CD14-positive monocyte (primary cell): ENCODE measurements around the gene ABHD4. TPM values are rescaled to one million over a fixed set of nuclear protein-coding genes. Genes with fewer than 3 reads are reported as not detected.

Source experiments
- DNase-seq, 3 donors: peaks; one replicate each; pipeline ENCODE4 v3.0.0-alpha.2; 2011 to 2022
- H2AFZ ChIP-seq: 2 replicates; pipeline ENCODE4 v1.6.0; 2012; ENCODE audit warnings: mild to moderate bottlenecking, low read depth, low read length, inconsistent platforms; ENCODE audit not compliant: insufficient read depth, poor library complexity, severe bottlenecking
- H3K27ac ChIP-seq, 2 donors: 1 replicate in 1 of 2; 2 replicates in 1 of 2; pipeline ENCODE4 v1.5.1; 2012 to 2013; ENCODE audit warnings: low read length in 2 of 2, control low read depth in 1 of 2, inconsistent platforms in 1 of 2, low read depth in 1 of 2, mild to moderate bottlenecking in 1 of 2
- H3K27me3 ChIP-seq, 2 donors: one replicate each; pipeline versions ENCODE4 v1.6.0 to v1.6.1; 2011 to 2013; ENCODE audit warnings: low read length in 2 of 2; ENCODE audit not compliant: control insufficient read depth in 2 of 2, insufficient read depth in 2 of 2
- H3K36me3 ChIP-seq, 2 donors: replicated peaks in 1 of 2; 1 replicate in 1 of 2; 2 replicates in 1 of 2; pipeline versions ENCODE4 v1.5.1 to v1.6.1; 2012 to 2013; ENCODE audit warnings: low read length in 2 of 2, control low read depth in 1 of 2, inconsistent platforms in 1 of 2, mild to moderate bottlenecking in 1 of 2; ENCODE audit not compliant: insufficient read depth in 2 of 2, control insufficient read depth in 1 of 2
- H3K4me1 ChIP-seq, 2 donors: 1 replicate in 1 of 2; 2 replicates in 1 of 2; pipeline versions ENCODE4 v1.5.1 to v1.6.1; 2012 to 2013; ENCODE audit warnings: low read length in 2 of 2, control low read depth in 1 of 2, inconsistent platforms in 1 of 2, mild to moderate bottlenecking in 1 of 2, moderate library complexity in 1 of 2; ENCODE audit not compliant: insufficient read depth in 2 of 2, control insufficient read depth in 1 of 2
- H3K4me2 ChIP-seq: replicated peaks from 2 replicates; pipeline ENCODE3; 2012; ENCODE audit warnings: low read length, moderate library complexity, mild to moderate bottlenecking; ENCODE audit not compliant: poor library complexity, severe bottlenecking; ENCODE audit errors: extremely low read depth
- H3K4me3 ChIP-seq, 3 experiments: fragments of 200-600 bp in 1 of 3; sonication (generic) in 1 of 3; replicated peaks in 1 of 3; 1 replicate in 2 of 3; 2 replicates in 1 of 3; pipeline ENCODE4 v1.5.1; 2011 to 2013; ENCODE audit warnings: low read length in 3 of 3, mild to moderate bottlenecking in 3 of 3, control low read depth in 2 of 3, low read depth in 2 of 3, inconsistent platforms in 1 of 3, moderate library complexity in 1 of 3
- H3K79me2 ChIP-seq: 2 replicates; pipeline ENCODE4 v1.6.0; 2012; ENCODE audit warnings: mild to moderate bottlenecking, control low read depth, inconsistent platforms, low read length, moderate library complexity; ENCODE audit not compliant: insufficient read depth
- H3K9ac ChIP-seq: 2 replicates; pipeline ENCODE4 v1.6.0; 2017; ENCODE audit warnings: low read length, mild to moderate bottlenecking; ENCODE audit not compliant: insufficient read depth, poor library complexity, severe bottlenecking
- H3K9me3 ChIP-seq, 2 donors: replicated peaks in 1 of 2; 1 replicate in 1 of 2; 2 replicates in 1 of 2; pipeline versions ENCODE4 v1.5.1 to v1.6.1; 2012 to 2013; ENCODE audit warnings: low read length in 2 of 2, control low read depth in 1 of 2; ENCODE audit not compliant: control insufficient read depth in 1 of 2, insufficient read depth in 1 of 2
- H4K20me1 ChIP-seq: 2 replicates; pipeline ENCODE4 v1.6.0; 2012; ENCODE audit warnings: mild to moderate bottlenecking, low read length, control low read depth, moderate library complexity; ENCODE audit not compliant: insufficient read depth
- H3K27ac Mint-ChIP-seq, 7 donors: one replicate each; pipeline ENCODE4 v1.8.0; 2020; ENCODE audit warnings: mild to moderate bottlenecking in 7 of 7, mixed read lengths in 7 of 7, moderate library complexity in 6 of 7, inconsistent platforms in 2 of 7
- H3K27me3 Mint-ChIP-seq, 3 donors: one replicate each; pipeline ENCODE4 v1.8.0; 2021 to 2022; ENCODE audit warnings: low read depth in 3 of 3, mild to moderate bottlenecking in 3 of 3, mixed read lengths in 3 of 3, moderate library complexity in 3 of 3, inconsistent platforms in 1 of 3
- H3K36me3 Mint-ChIP-seq, 2 donors: one replicate each; pipeline ENCODE4 v1.8.0; 2020; ENCODE audit warnings: mixed read lengths in 2 of 2, inconsistent platforms in 1 of 2, mild to moderate bottlenecking in 1 of 2
- H3K4me1 Mint-ChIP-seq: one replicate; pipeline ENCODE4 v1.8.0; 2020; ENCODE audit warnings: mild to moderate bottlenecking, mixed read lengths
- H3K4me3 Mint-ChIP-seq, 2 donors: one replicate each; pipeline ENCODE4 v1.8.0; 2020; ENCODE audit warnings: mild to moderate bottlenecking in 2 of 2, mixed read lengths in 2 of 2, moderate library complexity in 1 of 2
- H3K9me3 Mint-ChIP-seq, 7 donors: one replicate each; pipeline ENCODE4 v1.8.0; 2020 to 2022; ENCODE audit warnings: mixed read lengths in 7 of 7, mild to moderate bottlenecking in 6 of 7, moderate library complexity in 6 of 7, inconsistent platforms in 2 of 7
- CTCF ChIP-seq: fragments of 200-600 bp; IDR thresholded peaks from one replicate; pipeline ENCODE4 v1.8.0; 2022; ENCODE audit warnings: antibody characterized with exemption, mild to moderate bottlenecking
- WGBS: methylation state at CpG from one replicate; pipeline ENCODE4 v1.1.5; 2013; ENCODE audit warnings: missing lambda C conversion rate; ENCODE audit not compliant: insufficient coverage; 5-methylcytosine and 5-hydroxymethylcytosine counted together
- intact Hi-C, 2 donors: fragments of 100-400 bp; cut with micrococcal nuclease; formaldehyde crosslinking; loops; one replicate each; pipeline versions ENCODE4 v1.15.0 to v1.15.1; 2023
- polyA plus RNA-seq, 3 donors: library from polyadenylated mRNA; depleted of rRNA in 1 of 3; unstranded in 2 of 3; stranded (reverse) in 1 of 3; fragments of 300-500 nt in 2 of 3; fragments of >200 nt in 1 of 3; fragmentation: Illumina TruSeq in 2 of 3; gene quantifications; 1 replicate in 2 of 3; 2 replicates in 1 of 3; pipeline ENCODE4 v1.2.3, GENCODE V29; 2012 to 2021

Gene ABHD4
- polyA plus RNA-seq, 3 donors, result 9.4 to 13.4 (median 12.5) TPM

DNA sequence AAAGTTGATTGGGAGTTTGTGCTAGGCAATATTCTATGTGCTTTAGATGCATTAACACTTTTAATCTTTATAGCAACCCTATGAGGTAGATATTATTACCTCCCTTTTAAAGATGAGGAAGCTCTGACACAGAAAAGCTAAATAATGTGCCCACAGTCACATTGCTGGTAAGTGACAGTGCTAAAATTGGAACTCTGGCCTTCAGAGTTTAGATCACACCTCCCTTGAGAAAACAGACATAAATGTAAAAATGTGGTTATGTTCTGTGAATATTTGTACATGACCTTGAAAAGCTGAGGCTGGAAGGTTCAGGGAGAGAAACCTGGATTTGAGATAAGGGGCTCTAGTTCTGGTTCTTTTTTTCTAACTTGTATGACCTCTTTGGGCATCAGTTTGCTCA is 1.9 kb downstream of the ABHD4 start:
- H3K79me2 ChIP-seq, result no peaks in the 10 kb centered on the region
- H3K27ac ChIP-seq, result no peak overlapping the region
- Mint-ChIP-seq H3K27me3 (peaks cover 4 to 23% (median 20%) of the 10 kb centered on the region in 3 donors), H3K4me3 (no peak overlapping the region), H3K9me3 (peaks cover 0 to 2% (median 0%) of the 10 kb centered on the region in 7 donors), H3K36me3 (peaks cover 37 to 38% of the 10 kb centered on the region in 2 donors), H3K4me1 (peaks cover 24% of the 10 kb centered on the region), H3K27ac (no peak overlapping the region)
- TF ChIP-seq CTCF, result no peak
- H3K4me3 ChIP-seq, result no peak overlapping the region
- intact Hi-C loops, result no loop called here
- H3K4me1 ChIP-seq, result peaks cover 14 to 21% of the 10 kb centered on the region in 2 donors
- H3K27me3 ChIP-seq, result peaks cover 2 to 4% of the 10 kb centered on the region in 2 donors
- no peaks in the 10 kb centered on the region for H4K20me1 ChIP-seq
- H3K9me3 ChIP-seq, result no peaks in the 10 kb centered on the region
- peaks cover 11 to 36% of the 10 kb centered on the region in 2 donors for H3K36me3 ChIP-seq
- DNase-seq, result no peak
- H2AFZ ChIP-seq, result no peak overlapping the region
- no peak overlapping the region for H3K9ac ChIP-seq
- H3K4me2 ChIP-seq, result no peak overlapping the region

GRCh38 chr14:22601456-22601855 is 3.4 kb downstream of the ABHD4 start:
- peaks cover 0 to 2% (median 0%) of the 10 kb centered on the region in 7 donors for H3K9me3 Mint-ChIP-seq
- no peak overlapping the region for H3K9ac ChIP-seq
- H2AFZ ChIP-seq, result no peak overlapping the region
- H4K20me1 ChIP-seq, result no peaks in the 10 kb centered on the region
- H3K27ac Mint-ChIP-seq, result no peak overlapping the region
- no peak overlapping the region for H3K4me3 ChIP-seq
- H3K79me2 ChIP-seq, result no peaks in the 10 kb centered on the region
- no peak for DNase-seq
- peaks cover 49 to 52% of the 10 kb centered on the region in 2 donors for H3K36me3 Mint-ChIP-seq
- H3K4me3 Mint-ChIP-seq, result no peak overlapping the region
- no peak overlapping the region for H3K27ac ChIP-seq
- H3K9me3 ChIP-seq, result no peaks in the 10 kb centered on the region
- no peak for TF ChIP-seq CTCF
- H3K4me1 Mint-ChIP-seq, result peaks cover 24% of the 10 kb centered on the region
- WGBS, result no CpG with 5 or more reads among the region's 2 CpGs
- peaks cover 24 to 50% of the 10 kb centered on the region in 2 donors for H3K36me3 ChIP-seq
- H3K27me3 Mint-ChIP-seq, result peaks cover 3 to 20% (median 19%) of the 10 kb centered on the region in 3 donors
- intact Hi-C loops, result no loop called here
- H3K4me1 ChIP-seq, result peaks cover 14 to 21% of the 10 kb centered on the region in 2 donors
- H3K4me2 ChIP-seq, result no peak overlapping the region
- peaks cover 0 to 4% of the 10 kb centered on the region in 2 donors for H3K27me3 ChIP-seq
